SU-DHL-6 (cell line): ENCODE measurements around the gene PRDM5.

Experiments
- CTCF ChIP-seq: fragments of 200-600 bp; sonication (generic); IDR thresholded peaks from one replicate; pipeline ENCODE4 v1.5.1; 2017; ENCODE audit warnings: antibody characterized with exemption, mild to moderate bottlenecking, low read length, moderate library complexity; ENCODE audit not compliant: insufficient read depth, poor library complexity, severe bottlenecking
- EZH2phosphoT487 ChIP-seq: fragments of 200-600 bp; sonication (generic), shearing (Covaris generic); conservative IDR thresholded peaks from 2 replicates; pipeline ENCODE4 v1.6.1; 2018; ENCODE audit warnings: mild to moderate bottlenecking, antibody characterized with exemption, low read length, moderate library complexity, mixed read lengths

- TF ChIP-seq CTCF (no peak), EZH2phosphoT487 (no peak)
These were observed 218.6 kb downstream of the PRDM5 start for GRCh38 chr4:120703908-120704307.
